ENCODE data around the gene UBE2U. TPM values are rescaled to one million over a fixed set of nuclear protein-coding genes. Genes with fewer than 3 reads are reported as not detected.

UBE2U gene
- total RNA-seq, 1 experiment from 2014 or later, result not detected

DNA sequence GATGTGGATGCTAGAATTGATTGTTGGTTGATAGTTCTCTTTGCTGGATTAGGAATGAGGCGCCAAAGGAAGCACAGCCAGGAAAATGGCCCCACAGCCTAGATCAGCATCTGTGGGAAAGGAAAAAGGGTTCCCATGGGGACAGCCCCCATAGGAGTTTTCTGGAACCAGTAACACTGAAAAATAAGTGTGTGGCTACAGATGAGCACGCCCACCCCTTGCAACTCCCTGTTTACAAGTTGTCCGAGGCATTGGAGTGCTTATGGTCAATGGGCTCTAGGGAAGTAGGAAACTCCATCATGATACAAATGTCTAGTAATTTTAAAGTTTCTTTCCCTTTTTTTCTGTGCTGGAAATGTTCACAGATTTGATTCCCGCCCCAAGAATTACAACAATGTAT, 23.8 kb upstream of the UBE2U start:
- no peak for DNase-seq (ENCODE audit: low read depth, low spot score)
- H2AFZ ChIP-seq (ENCODE audit: low read depth, low read length, poor library complexity, severe bottlenecking), result no peak overlapping the region

More for the DNA sequence above, 23.8 kb upstream of the UBE2U start:
- POLR2A ChIA-PET, result no interaction called here
- intact Hi-C loops (cut with micrococcal nuclease), result no loop called here
- Histone ChIP-seq H3K27ac (ENCODE audit: low read depth, low read length) (no peak overlapping the region), H3K79me2 (ENCODE audit: insufficient read depth, low read length) (no peaks in the 10 kb centered on the region), H3K9me3 (ENCODE audit: control insufficient read depth in 1 of 2, insufficient read depth in 1 of 2, low read depth in 1 of 2, low read length in 2 of 2) (no peaks in the 10 kb centered on the region), H3K27me3 (ENCODE audit: insufficient read depth, low read length) (no peaks in the 10 kb centered on the region), H3K36me3 (ENCODE audit: control insufficient read depth in 1 of 2, insufficient read depth in 2 of 2, low read length in 2 of 2) (no peaks in the 10 kb centered on the region), H3K4me3 (replicated peaks in 1 of 2; ENCODE audit: low read depth in 1 of 2, low read length in 2 of 2) (no peak overlapping the region), H3K4me2 (ENCODE audit: low read length) (no peak overlapping the region), H3K9me2 (ENCODE audit: insufficient read depth) (no peaks in the 10 kb centered on the region), H4K20me1 (ENCODE audit: insufficient read depth) (no peaks in the 10 kb centered on the region), H3K9ac (ENCODE audit: low read length) (no peak overlapping the region), H3K4me1 (ENCODE audit: control insufficient read depth in 1 of 2, insufficient read depth in 2 of 2, low read length in 2 of 2) (no peaks in the 10 kb centered on the region)
- RAD21 ChIA-PET (ENCODE audit: low non-redundant PET in 1 of 2, low total read pairs in 2 of 2, uncharacterized antibody in 2 of 2, unreplicated experiment in 2 of 2), result no interaction called here
- TF ChIP-seq, protein P1, sequence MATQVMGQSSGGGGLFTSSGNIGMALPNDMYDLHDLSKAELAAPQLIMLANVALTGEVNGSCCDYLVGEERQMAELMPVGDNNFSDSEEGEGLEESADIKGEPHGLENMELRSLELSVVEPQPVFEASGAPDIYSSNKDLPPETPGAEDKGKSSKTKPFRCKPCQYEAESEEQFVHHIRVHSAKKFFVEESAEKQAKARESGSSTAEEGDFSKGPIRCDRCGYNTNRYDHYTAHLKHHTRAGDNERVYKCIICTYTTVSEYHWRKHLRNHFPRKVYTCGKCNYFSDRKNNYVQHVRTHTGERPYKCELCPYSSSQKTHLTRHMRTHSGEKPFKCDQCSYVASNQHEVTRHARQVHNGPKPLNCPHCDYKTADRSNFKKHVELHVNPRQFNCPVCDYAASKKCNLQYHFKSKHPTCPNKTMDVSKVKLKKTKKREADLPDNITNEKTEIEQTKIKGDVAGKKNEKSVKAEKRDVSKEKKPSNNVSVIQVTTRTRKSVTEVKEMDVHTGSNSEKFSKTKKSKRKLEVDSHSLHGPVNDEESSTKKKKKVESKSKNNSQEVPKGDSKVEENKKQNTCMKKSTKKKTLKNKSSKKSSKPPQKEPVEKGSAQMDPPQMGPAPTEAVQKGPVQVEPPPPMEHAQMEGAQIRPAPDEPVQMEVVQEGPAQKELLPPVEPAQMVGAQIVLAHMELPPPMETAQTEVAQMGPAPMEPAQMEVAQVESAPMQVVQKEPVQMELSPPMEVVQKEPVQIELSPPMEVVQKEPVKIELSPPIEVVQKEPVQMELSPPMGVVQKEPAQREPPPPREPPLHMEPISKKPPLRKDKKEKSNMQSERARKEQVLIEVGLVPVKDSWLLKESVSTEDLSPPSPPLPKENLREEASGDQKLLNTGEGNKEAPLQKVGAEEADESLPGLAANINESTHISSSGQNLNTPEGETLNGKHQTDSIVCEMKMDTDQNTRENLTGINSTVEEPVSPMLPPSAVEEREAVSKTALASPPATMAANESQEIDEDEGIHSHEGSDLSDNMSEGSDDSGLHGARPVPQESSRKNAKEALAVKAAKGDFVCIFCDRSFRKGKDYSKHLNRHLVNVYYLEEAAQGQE (IDR thresholded peaks at IDR 0.05; ENCODE audit: low read depth), result no peak
- no peak for TF ChIP-seq JUND (IDR thresholded peaks at IDR 0.05)
- no peak for TF ChIP-seq TCF7L2 (IDR thresholded peaks at IDR 0.05; ENCODE audit: borderline replicate concordance, extremely low read depth, insufficient read depth, insufficient read length)
- TF ChIP-seq CBX3 (IDR thresholded peaks at IDR 0.05; ENCODE audit: low read depth), result no peak
- no peak for TF ChIP-seq CEBPB (IDR thresholded peaks at IDR 0.05; ENCODE audit: low read depth)
- TF ChIP-seq, protein P2, sequence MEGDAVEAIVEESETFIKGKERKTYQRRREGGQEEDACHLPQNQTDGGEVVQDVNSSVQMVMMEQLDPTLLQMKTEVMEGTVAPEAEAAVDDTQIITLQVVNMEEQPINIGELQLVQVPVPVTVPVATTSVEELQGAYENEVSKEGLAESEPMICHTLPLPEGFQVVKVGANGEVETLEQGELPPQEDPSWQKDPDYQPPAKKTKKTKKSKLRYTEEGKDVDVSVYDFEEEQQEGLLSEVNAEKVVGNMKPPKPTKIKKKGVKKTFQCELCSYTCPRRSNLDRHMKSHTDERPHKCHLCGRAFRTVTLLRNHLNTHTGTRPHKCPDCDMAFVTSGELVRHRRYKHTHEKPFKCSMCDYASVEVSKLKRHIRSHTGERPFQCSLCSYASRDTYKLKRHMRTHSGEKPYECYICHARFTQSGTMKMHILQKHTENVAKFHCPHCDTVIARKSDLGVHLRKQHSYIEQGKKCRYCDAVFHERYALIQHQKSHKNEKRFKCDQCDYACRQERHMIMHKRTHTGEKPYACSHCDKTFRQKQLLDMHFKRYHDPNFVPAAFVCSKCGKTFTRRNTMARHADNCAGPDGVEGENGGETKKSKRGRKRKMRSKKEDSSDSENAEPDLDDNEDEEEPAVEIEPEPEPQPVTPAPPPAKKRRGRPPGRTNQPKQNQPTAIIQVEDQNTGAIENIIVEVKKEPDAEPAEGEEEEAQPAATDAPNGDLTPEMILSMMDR (IDR thresholded peaks at IDR 0.05 in 2 of 3, conservative IDR thresholded peaks at IDR 0.05 in 1 of 3; ENCODE audit: borderline replicate concordance in 1 of 3, insufficient read depth in 1 of 3, low read depth in 2 of 3, low read length in 2 of 3), result no peak
- no peak for TF ChIP-seq POLR2A (IDR thresholded peaks at IDR 0.05; ENCODE audit: borderline replicate concordance, extremely low read depth, insufficient read depth, insufficient read length)
- TF ChIP-seq EGR1 (IDR thresholded peaks at IDR 0.05; ENCODE audit: low read depth), result no peak
- TF ChIP-seq, protein P3, sequence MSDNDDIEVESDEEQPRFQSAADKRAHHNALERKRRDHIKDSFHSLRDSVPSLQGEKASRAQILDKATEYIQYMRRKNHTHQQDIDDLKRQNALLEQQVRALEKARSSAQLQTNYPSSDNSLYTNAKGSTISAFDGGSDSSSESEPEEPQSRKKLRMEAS (IDR thresholded peaks at IDR 0.05), result no peak
- TF ChIP-seq ZFX (IDR thresholded peaks at IDR 0.05), result no peak
- no peak for TF ChIP-seq SP1 (IDR thresholded peaks at IDR 0.05; ENCODE audit: low read depth)
- TF ChIP-seq, protein P4, sequence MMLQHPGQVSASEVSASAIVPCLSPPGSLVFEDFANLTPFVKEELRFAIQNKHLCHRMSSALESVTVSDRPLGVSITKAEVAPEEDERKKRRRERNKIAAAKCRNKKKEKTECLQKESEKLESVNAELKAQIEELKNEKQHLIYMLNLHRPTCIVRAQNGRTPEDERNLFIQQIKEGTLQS (IDR thresholded peaks at IDR 0.05), result no peak
- no peak for ATAC-seq
- BruUV-seq (replicated peaks), result no TSS peak
- CTCF ChIA-PET, result no interaction called here
